Ascending aorta (tissue), 2 donors: Measurements from ENCODE around the gene PLSCR1. TPM values are rescaled to one million over a fixed set of nuclear protein-coding genes. Genes with fewer than 3 reads are reported as not detected.

Experiments used
- DNase-seq, 2 donors: peaks; one replicate each; pipeline ENCODE4 v3.0.0-alpha.2; 2019; ENCODE audit warnings: low spot score in 2 of 2
- H3K27ac ChIP-seq, 2 donors: fragments of 200-600 bp; sonication (generic); one replicate each; pipeline ENCODE4 v1.5.1; 2016 to 2017; ENCODE audit warnings: mild to moderate bottlenecking in 1 of 2
- H3K27me3 ChIP-seq: fragments of 200-600 bp; sonication (generic); one replicate; pipeline ENCODE4 v1.5.1; 2017
- H3K36me3 ChIP-seq, 2 donors: fragments of 200-600 bp; sonication (generic); one replicate each; pipeline ENCODE4 v1.5.1; 2016
- H3K4me1 ChIP-seq, 2 donors: fragments of 200-600 bp; sonication (generic); one replicate each; pipeline ENCODE4 v1.5.1; 2016 to 2017; ENCODE audit warnings: mild to moderate bottlenecking in 1 of 2
- H3K4me3 ChIP-seq, 2 donors: fragments of 200-600 bp; sonication (generic); one replicate each; pipeline ENCODE4 v1.5.1; 2016 to 2017; ENCODE audit warnings: mild to moderate bottlenecking in 1 of 2
- H3K9me3 ChIP-seq, 2 donors: fragments of 200-600 bp; sonication (generic); one replicate each; pipeline ENCODE4 v1.5.1; 2016
- intact Hi-C: fragments of 100-400 bp; cut with DNase I; formaldehyde crosslinking; loops from one replicate; pipeline ENCODE4 v1.15.1; 2023
- total RNA-seq: library from RNA; depleted of rRNA; stranded (reverse); fragments of >200 nt; gene quantifications from one replicate; pipeline ENCODE4 v1.1.0, GENCODE V29; 2016
- TF ChIP-seq, protein P1 (sequence below), 3 experiments: fragments of 200-600 bp in 2 of 3; fragments of 450-650 bp in 1 of 3; sonication (generic) in 2 of 3; IDR thresholded peaks; one replicate each; pipeline ENCODE4 v1.5.1; 2016 to 2019; ENCODE audit warnings: antibody characterized with exemption in 3 of 3, mild to moderate bottlenecking in 1 of 3, moderate library complexity in 1 of 3

Gene PLSCR1
- total RNA-seq, 1 donor from 2014 or later = 62.2 TPM

DNA sequence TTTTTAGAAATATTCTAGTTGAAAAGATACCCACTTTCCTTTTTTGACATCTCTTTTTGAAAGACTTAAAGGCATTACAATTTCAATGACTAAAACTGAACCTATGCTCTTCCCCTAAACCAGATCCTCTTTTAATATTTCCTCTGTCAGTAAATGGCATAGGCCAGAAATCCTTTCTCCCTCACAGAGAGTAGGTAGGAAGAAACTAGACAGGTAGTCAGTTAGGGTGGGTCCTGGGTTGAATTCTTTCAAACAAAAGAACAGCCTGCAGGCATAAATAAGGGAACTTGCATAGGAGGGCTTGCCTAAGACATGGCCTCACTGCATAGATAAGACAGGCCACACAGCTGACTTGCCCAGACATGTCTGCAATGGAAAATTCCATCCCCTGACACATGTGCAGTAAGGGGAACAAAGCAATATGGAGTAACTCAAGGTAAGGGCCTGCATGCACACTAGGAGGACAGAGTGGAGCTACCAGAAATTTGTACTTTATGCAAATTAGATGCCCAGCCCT, 37.6 kb upstream of the PLSCR1 start:
- TF ChIP-seq, protein P1, sequence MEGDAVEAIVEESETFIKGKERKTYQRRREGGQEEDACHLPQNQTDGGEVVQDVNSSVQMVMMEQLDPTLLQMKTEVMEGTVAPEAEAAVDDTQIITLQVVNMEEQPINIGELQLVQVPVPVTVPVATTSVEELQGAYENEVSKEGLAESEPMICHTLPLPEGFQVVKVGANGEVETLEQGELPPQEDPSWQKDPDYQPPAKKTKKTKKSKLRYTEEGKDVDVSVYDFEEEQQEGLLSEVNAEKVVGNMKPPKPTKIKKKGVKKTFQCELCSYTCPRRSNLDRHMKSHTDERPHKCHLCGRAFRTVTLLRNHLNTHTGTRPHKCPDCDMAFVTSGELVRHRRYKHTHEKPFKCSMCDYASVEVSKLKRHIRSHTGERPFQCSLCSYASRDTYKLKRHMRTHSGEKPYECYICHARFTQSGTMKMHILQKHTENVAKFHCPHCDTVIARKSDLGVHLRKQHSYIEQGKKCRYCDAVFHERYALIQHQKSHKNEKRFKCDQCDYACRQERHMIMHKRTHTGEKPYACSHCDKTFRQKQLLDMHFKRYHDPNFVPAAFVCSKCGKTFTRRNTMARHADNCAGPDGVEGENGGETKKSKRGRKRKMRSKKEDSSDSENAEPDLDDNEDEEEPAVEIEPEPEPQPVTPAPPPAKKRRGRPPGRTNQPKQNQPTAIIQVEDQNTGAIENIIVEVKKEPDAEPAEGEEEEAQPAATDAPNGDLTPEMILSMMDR (IDR thresholded peaks at IDR 0.05) = no peak
- H3K27ac ChIP-seq = no peak overlapping the region
- H3K4me1 ChIP-seq = no peaks in the 10 kb centered on the region
- H3K36me3 ChIP-seq = no peaks in the 10 kb centered on the region
- H3K9me3 ChIP-seq = peaks cover 0 to 2% of the 10 kb centered on the region in 2 donors
- no peaks in the 10 kb centered on the region for H3K27me3 ChIP-seq
- DNase-seq = no peak
- no peak overlapping the region for H3K4me3 ChIP-seq
- intact Hi-C loops = no loop called here

DNA sequence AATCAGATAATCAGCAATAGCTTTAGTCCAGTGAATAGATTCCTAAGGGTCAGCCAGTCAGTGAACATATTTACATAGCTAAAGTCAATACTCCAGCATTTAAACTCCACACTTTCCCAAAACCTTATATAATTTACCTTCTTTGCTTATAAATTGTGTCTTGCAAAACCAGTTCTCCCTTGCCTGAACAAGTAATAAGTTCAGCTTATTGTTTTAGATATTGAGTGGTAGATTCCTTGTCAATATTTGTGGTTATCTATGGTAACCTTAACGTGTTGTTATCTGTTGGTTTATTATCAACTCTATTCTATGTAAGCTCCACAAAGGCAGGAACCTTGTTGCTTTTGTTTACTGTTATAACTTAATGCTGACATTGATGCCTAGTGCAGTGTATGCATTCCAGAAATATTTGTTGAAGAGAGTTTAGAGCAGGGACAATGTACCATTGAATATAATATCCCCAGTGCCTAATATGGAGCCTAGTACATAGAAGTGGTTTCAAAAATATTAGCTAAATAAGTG, 36.7 kb upstream of the PLSCR1 start:
- Histone ChIP-seq H3K27me3 (no peaks in the 10 kb centered on the region), H3K36me3 (no peaks in the 10 kb centered on the region), H3K4me1 (no peaks in the 10 kb centered on the region), H3K4me3 (no peak overlapping the region), H3K9me3 (peaks cover 0 to 2% of the 10 kb centered on the region in 2 donors), H3K27ac (no peak overlapping the region)
- TF ChIP-seq, protein P1 (IDR thresholded peaks at IDR 0.05) = no peak
- intact Hi-C loops = no loop called here
- DNase-seq = no peak

DNA sequence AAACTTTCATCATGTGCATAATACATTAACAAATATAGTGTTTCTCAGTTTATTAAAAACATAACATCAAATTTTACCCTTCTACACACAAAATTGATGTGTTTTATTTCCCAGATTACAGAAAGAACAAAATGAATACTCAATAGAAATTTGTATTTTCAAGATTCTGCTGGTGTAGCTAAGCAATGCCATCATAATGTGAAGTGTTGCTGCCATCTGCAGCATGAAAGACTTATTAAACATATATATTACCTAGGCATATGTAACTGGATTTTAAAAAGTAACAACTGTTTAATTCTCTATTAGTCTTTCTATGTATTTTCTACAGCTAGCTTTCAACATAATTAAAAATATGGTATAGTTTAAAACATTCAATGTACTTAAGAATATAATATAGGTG, 33.3 kb upstream of the PLSCR1 start:
- TF ChIP-seq, protein P1 (IDR thresholded peaks at IDR 0.05) = peak; percentile 34 to 46 (median 36)
- intact Hi-C loops = loop anchor here (5.0 to 10.0 kb wide), 2 partner anchors 245 to 353 kb away; no protein-coding TSS in a partner anchor
- H3K4me1 ChIP-seq = no peaks in the 10 kb centered on the region

DNA sequence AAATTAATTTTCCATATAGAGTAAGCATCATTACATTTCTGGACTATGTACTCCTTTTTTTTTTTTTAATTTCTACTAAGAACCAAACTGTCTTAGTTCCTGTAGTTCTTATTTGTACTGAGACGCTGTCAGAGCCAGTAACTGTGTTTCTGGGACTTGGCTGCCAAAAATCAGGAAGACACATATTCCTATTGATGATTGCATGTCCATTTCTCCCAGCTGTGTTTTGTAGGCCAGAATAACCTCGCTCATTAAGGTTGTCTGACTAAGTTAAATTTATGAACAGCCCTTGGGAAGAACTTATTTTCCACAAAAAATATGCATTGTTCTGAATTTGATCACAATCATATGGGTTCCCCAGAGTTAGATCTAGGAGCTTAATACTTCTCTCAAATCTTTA, 31.2 kb upstream of the PLSCR1 start:
- Histone ChIP-seq H3K4me3 (no peak overlapping the region), H3K27me3 (no peaks in the 10 kb centered on the region), H3K4me1 (no peaks in the 10 kb centered on the region), H3K36me3 (no peaks in the 10 kb centered on the region), H3K27ac (no peak overlapping the region), H3K9me3 (no peaks in the 10 kb centered on the region)
- DNase-seq = no peak
- intact Hi-C loops = loop anchor here (5.0 to 10.0 kb wide), 2 partner anchors 243 to 351 kb away; no protein-coding TSS in a partner anchor
- TF ChIP-seq, protein P1 (IDR thresholded peaks at IDR 0.05) = no peak

More for the DNA sequence above, 33.3 kb upstream of the PLSCR1 start:
- DNase-seq = no peak
- Histone ChIP-seq H3K27me3 (no peaks in the 10 kb centered on the region), H3K36me3 (no peaks in the 10 kb centered on the region), H3K9me3 (no peaks in the 10 kb centered on the region), H3K27ac (no peak overlapping the region), H3K4me3 (no peak overlapping the region)

DNA sequence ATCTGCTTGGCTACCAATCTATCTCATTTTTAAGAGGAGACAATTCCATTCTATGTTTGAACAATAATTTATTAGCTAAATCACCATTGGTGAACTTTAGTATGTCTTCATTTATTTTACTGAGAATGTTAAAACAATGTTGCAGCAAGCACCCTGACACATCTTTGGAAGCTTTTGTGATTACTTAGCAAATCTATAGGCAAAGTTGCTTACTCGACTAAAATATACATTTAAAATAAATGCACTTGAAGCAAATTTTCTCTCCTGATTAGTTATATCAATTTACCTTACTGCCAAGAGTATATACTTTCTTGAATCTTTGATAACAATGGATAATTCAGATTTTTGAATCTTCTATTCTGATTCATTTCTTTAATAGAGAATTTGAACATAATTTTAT, 29.8 kb upstream of the PLSCR1 start:
- TF ChIP-seq, protein P1 (IDR thresholded peaks at IDR 0.05) = no peak
- no peaks in the 10 kb centered on the region for H3K36me3 ChIP-seq
- no peak overlapping the region for H3K27ac ChIP-seq
- no peak overlapping the region for H3K4me3 ChIP-seq
- DNase-seq = no peak
- intact Hi-C loops = loop anchor here (10.0 kb wide), 1 partner anchor 349 kb away; no protein-coding TSS in a partner anchor
- H3K9me3 ChIP-seq = no peaks in the 10 kb centered on the region
- H3K27me3 ChIP-seq = no peaks in the 10 kb centered on the region
- H3K4me1 ChIP-seq = no peaks in the 10 kb centered on the region
